IPS-18a (cell line): Measurements from ENCODE around the gene BCL2L2.
"Not testable (repeated sequence)": the region's sequence is repeated elsewhere in the genome, so short reads cannot be mapped to it uniquely, and the experiment has no call there.

Experiments used
- H3K27ac ChIP-seq: one replicate; pipeline ENCODE4 v1.5.1; 2013; ENCODE audit warnings: low read length
- H3K27me3 ChIP-seq: one replicate; pipeline ENCODE4 v1.6.1; 2013; ENCODE audit warnings: mild to moderate bottlenecking, low read length; ENCODE audit not compliant: control insufficient read depth, insufficient read depth
- H3K36me3 ChIP-seq: one replicate; pipeline ENCODE4 v1.6.1; 2013; ENCODE audit warnings: low read depth, low read length; ENCODE audit not compliant: control insufficient read depth
- H3K4me1 ChIP-seq: one replicate; pipeline ENCODE4 v1.6.1; 2013; ENCODE audit warnings: low read depth, low read length; ENCODE audit not compliant: control insufficient read depth
- H3K4me3 ChIP-seq: one replicate; pipeline ENCODE4 v1.5.1; 2013; ENCODE audit warnings: low read length
- H3K9ac ChIP-seq: one replicate; pipeline ENCODE4 v1.6.1; 2013; ENCODE audit warnings: mild to moderate bottlenecking, low read length, moderate library complexity
- H3K9me3 ChIP-seq: one replicate; pipeline ENCODE4 v1.6.1; 2013; ENCODE audit warnings: low read depth, low read length; ENCODE audit not compliant: control insufficient read depth

BCL2L2 gene

GRCh38 chr14:23320584-23321571 is 14.2 kb downstream of the BCL2L2 start, which contains the start of gene PABPN1:
TSS of gene PABPN1 (plus strand) at chr14:23321457. CDS start at chr14:23321470, 13 bp downstream.
- Histone ChIP-seq H3K9me3 (no peaks in the 10 kb centered on the region), H3K9ac (peak within 1 kb of the TSS; percentile 94), H3K27me3 (no peaks in the 10 kb centered on the region), H3K27ac (peak within 1 kb of the TSS; percentile 98), H3K4me3 (peak within 1 kb of the TSS; percentile 87), H3K4me1 (peaks cover 22% of the 10 kb centered on the region), H3K36me3 (peaks cover 32% of the 10 kb centered on the region)

DNA sequence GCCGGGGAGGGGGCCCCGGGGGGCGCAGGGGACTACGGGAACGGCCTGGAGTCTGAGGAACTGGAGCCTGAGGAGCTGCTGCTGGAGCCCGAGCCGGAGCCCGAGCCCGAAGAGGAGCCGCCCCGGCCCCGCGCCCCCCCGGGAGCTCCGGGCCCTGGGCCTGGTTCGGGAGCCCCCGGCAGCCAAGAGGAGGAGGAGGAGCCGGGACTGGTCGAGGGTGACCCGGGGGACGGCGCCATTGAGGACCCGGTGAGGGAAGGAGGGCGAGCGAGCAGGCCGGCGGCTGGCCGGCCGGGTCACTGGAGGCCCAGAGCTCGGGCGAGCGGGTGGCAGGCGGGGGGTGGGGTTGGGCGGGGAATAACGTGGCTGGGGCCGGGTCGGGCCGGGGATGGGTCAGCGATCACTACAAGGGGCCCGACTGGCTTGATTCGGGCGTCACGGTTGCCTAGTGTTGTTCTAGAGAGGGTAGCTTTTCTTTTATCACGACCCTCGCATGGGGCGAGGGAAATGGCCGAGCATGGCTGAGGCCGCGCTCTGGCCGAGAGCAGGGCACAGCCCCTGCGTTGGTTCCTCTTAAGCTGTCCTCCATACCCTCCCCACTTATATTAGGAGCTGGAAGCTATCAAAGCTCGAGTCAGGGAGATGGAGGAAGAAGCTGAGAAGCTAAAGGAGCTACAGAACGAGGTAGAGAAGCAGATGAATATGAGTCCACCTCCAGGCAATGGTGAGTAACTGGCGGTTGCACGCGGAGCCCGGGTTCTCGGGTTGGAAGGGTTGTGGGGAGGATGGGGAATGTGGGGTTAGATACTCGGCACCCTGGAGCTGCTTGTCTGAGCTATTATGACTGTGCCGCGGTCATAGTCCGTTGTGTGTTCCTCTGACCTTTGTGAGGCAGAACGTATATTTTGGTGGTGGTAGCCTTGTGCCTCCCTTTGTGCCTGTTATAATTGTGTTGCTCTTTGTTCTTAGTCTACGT is 15.2 kb downstream of the BCL2L2 start:
- Histone ChIP-seq H3K9ac (peak overlapping the region; percentile 94), H3K27me3 (no peaks in the 10 kb centered on the region), H3K4me1 (peaks cover 22% of the 10 kb centered on the region), H3K36me3 (peaks cover 36% of the 10 kb centered on the region), H3K27ac (peak overlapping the region; percentile 85), H3K9me3 (no peaks in the 10 kb centered on the region), H3K4me3 (peak overlapping the region; percentile 87)

DNA sequence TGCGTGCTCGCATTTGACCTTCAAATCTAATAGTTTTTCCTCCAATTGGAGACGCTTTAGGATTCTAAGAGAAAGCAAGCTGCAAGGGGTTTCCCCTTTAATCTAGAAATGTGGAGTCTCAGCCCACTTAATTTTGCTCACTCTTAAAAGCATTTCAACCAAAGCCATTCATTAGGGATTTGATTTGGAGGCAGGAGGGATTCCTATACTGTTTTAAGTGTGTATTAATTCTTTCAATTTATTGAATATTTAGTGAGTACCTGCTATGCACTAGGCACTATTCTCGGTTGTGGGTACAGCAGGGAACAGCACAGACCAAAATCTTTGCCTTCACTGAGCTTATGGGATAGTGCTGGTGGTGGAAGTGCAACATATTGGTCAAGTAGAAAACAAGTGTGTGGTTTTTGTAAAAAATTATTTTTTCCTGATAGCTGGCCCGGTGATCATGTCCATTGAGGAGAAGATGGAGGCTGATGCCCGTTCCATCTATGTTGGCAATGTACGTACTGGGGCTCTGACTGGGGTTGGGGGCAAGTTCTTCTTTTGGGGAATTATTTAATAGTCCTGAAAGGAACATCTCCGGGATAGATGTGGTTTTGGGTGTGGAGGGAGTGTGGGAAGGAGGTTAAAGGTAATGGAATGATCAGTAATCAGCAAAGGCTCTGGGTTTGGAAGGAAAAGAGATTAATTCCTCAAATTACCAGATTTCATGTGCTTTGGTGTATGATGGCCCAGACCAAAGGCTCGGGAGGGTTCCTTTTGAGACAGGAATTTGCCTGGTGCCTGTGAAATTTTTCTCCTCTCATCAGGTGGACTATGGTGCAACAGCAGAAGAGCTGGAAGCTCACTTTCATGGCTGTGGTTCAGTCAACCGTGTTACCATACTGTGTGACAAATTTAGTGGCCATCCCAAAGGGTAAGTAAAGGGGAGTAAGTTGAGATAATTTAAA is 16.2 kb downstream of the BCL2L2 start:
- peaks cover 36% of the 10 kb centered on the region for H3K36me3 ChIP-seq
- peak overlapping the region; percentile 87 for H3K4me3 ChIP-seq
- peak overlapping the region; percentile 85 for H3K27ac ChIP-seq
- H3K27me3 ChIP-seq, result no peaks in the 10 kb centered on the region
- no peaks in the 10 kb centered on the region for H3K9me3 ChIP-seq
- H3K9ac ChIP-seq, result peak overlapping the region; percentile 94
- peaks cover 22% of the 10 kb centered on the region for H3K4me1 ChIP-seq

- Histone ChIP-seq H3K9ac (no peak overlapping the region), H3K27me3 (no peaks in the 10 kb centered on the region), H3K36me3 (peaks cover 36% of the 10 kb centered on the region), H3K4me3 (no peak overlapping the region), H3K4me1 (peaks cover 22% of the 10 kb centered on the region), H3K27ac (no peak overlapping the region), H3K9me3 (no peaks in the 10 kb centered on the region)
These were observed 17.3 kb downstream of the BCL2L2 start for GRCh38 chr14:23323838-23324454.

DNA sequence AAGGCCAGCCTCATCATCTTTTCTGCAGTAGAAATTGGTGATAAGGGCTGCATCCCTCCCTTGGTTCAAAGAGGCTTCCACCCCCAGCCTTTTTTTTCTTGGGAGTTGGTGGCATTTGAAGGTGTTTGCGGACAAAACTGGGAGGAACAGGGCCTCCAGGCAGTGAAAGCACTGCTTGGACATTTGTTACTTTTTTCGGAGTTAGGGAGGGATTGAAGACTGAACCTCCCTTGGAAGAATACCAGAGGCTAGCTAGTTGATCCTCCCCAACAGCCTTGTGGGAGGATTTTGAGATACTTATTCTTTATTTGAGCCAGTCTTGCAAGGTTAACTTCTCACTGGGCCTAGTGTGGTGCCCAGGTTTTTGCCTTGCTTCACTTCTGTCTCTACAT is 17.8 kb downstream of the BCL2L2 start:
- H3K9me3 ChIP-seq, result no peaks in the 10 kb centered on the region
- peaks cover 22% of the 10 kb centered on the region for H3K4me1 ChIP-seq
- no peak overlapping the region for H3K27ac ChIP-seq
- H3K4me3 ChIP-seq, result no peak overlapping the region
- no peaks in the 10 kb centered on the region for H3K27me3 ChIP-seq
- no peak overlapping the region for H3K9ac ChIP-seq
- peaks cover 36% of the 10 kb centered on the region for H3K36me3 ChIP-seq

GRCh38 chr14:23324993-23325392 is 18.4 kb downstream of the BCL2L2 start:
- no peaks in the 10 kb centered on the region for H3K9me3 ChIP-seq
- H3K27me3 ChIP-seq, result no peaks in the 10 kb centered on the region
- no peak overlapping the region for H3K4me3 ChIP-seq
- H3K4me1 ChIP-seq, result peaks cover 19% of the 10 kb centered on the region
- no peak overlapping the region for H3K27ac ChIP-seq
- no peak overlapping the region for H3K9ac ChIP-seq
- peaks cover 36% of the 10 kb centered on the region for H3K36me3 ChIP-seq

- not testable (repeated sequence) for H3K4me3 ChIP-seq, H3K27me3 ChIP-seq, H3K27ac ChIP-seq, H3K9ac ChIP-seq, H3K9me3 ChIP-seq
- H3K36me3 ChIP-seq, result peaks cover 36% of the 10 kb centered on the region
- H3K4me1 ChIP-seq, result peaks cover 13% of the 10 kb centered on the region
These were observed 19.1 kb downstream of the BCL2L2 start for GRCh38 chr14:23325746-23326145.

GRCh38 chr14:23326491-23327332 is 20.1 kb downstream of the BCL2L2 start:
- H3K4me3 ChIP-seq, result no peak overlapping the region
- H3K27ac ChIP-seq, result no peak overlapping the region
- H3K4me1 ChIP-seq, result peaks cover 13% of the 10 kb centered on the region
- no peaks in the 10 kb centered on the region for H3K9me3 ChIP-seq
- H3K9ac ChIP-seq, result no peak overlapping the region
- H3K36me3 ChIP-seq, result peaks cover 36% of the 10 kb centered on the region
- H3K27me3 ChIP-seq, result no peaks in the 10 kb centered on the region

- Histone ChIP-seq H3K27me3 (no peaks in the 10 kb centered on the region), H3K9ac (no peak overlapping the region), H3K36me3 (peaks cover 31% of the 10 kb centered on the region), H3K4me3 (no peak overlapping the region), H3K27ac (no peak overlapping the region), H3K4me1 (peaks cover 6% of the 10 kb centered on the region), H3K9me3 (no peaks in the 10 kb centered on the region)
These were observed 21.5 kb downstream of the BCL2L2 start for GRCh38 chr14:23327947-23328744.
